HUES6 (cell line): ENCODE measurements around the gene L3MBTL4.
"Not testable (repeated sequence)": the region's sequence is repeated elsewhere in the genome, so short reads cannot be mapped to it uniquely, and the experiment has no call there.

Experiments
- H3K27ac ChIP-seq: 2 replicates; pipeline ENCODE4 v1.7.0; 2013; ENCODE audit warnings: low read depth, mild to moderate bottlenecking, low read length, inconsistent platforms
- H3K27me3 ChIP-seq: 2 replicates; pipeline ENCODE4 v1.6.1; 2013; ENCODE audit warnings: low read length; ENCODE audit not compliant: control insufficient read depth, insufficient read depth
- H3K36me3 ChIP-seq: 2 replicates; pipeline ENCODE4 v1.6.1; 2013; ENCODE audit warnings: low read length; ENCODE audit not compliant: control insufficient read depth, insufficient read depth
- H3K4me1 ChIP-seq: 2 replicates; pipeline ENCODE4 v1.6.1; 2013; ENCODE audit warnings: low read length; ENCODE audit not compliant: control insufficient read depth, insufficient read depth
- H3K4me3 ChIP-seq: 2 replicates; pipeline ENCODE4 v1.5.1; 2013; ENCODE audit warnings: low read depth, low read length
- H3K9ac ChIP-seq: one replicate; pipeline ENCODE4 v1.6.1; 2013; ENCODE audit warnings: mild to moderate bottlenecking, low read length
- H3K9me3 ChIP-seq: 2 replicates; pipeline ENCODE4 v1.6.1; 2013; ENCODE audit warnings: low read depth, low read length; ENCODE audit not compliant: control insufficient read depth, insufficient read depth

L3MBTL4 gene

DNA sequence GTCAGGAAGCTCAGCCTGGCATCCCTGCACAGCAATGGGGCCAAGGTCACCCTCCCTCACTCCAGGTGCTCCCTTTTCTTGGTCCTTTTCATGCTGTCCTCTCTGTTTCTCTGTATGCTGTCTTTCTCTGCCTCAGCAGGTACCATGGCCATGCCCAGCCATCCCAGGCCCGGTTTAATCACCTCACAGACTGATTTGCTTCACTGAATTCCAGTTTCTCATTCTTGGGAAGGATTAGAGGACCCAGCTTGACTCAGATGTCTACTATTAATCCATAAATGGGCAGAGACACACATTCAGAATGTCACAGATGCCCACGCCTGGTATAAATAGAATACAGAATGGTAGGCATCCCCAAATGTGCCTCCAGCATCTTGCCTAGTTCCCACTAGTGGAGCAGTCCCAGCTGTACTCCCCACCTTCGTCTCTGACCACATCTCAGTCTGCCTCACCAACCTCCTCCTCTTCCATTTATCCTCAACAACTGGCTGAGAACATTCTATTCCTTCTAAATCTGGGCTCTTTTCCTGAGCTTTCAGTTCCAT is 14.2 kb upstream of the L3MBTL4 start:
- H3K9me3 ChIP-seq, result no peaks in the 10 kb centered on the region

DNA sequence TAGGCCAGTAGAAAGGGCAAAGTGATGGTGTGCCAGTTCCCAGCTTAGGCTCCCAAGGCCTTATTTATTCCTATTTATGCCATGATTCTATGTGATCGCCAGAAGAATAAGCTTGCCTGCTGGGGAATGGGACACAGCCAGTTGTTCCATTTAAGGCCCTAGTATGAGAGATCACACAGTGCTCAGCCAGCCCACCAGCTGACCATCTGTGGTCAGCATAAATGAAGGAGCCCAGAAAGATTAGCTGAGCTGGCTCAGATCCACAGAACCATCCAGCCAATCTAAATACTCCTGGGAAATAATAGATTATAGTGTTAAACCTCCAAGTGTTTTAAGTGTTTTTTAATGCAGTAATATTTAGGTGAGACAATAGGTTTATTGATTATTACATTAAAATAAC is 12.6 kb upstream of the L3MBTL4 start:
- no peak overlapping the region for H3K27ac ChIP-seq
- H3K27me3 ChIP-seq, result no peaks in the 10 kb centered on the region
- no peak overlapping the region for H3K4me3 ChIP-seq
- H3K9me3 ChIP-seq, result no peaks in the 10 kb centered on the region
- H3K4me1 ChIP-seq, result no peaks in the 10 kb centered on the region
- no peaks in the 10 kb centered on the region for H3K36me3 ChIP-seq
- H3K9ac ChIP-seq, result no peak overlapping the region

More for the DNA sequence above, 14.2 kb upstream of the L3MBTL4 start:
- Histone ChIP-seq H3K27ac (no peak overlapping the region), H3K27me3 (no peaks in the 10 kb centered on the region), H3K4me3 (no peak overlapping the region), H3K9ac (no peak overlapping the region), H3K36me3 (no peaks in the 10 kb centered on the region), H3K4me1 (no peaks in the 10 kb centered on the region)

DNA sequence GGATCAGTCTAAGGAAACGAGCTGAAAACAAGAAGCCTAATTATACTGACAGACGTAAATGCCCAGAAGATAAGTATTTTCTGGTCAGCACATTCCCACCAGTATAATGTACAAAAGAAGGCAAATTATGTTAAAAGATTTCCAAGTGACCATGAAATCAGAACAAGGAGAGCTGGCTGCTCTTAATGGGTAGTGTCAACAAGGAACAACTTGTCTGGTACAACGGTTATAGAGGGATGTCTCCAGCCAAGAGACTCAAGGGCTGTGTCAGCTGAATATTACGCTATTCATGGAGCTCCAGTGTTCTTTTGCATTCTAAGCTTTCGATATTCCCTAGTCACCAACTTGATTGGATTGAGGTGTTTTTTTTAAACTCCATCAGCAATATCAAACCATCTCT is 8.6 kb upstream of the L3MBTL4 start:
- no peak overlapping the region for H3K4me3 ChIP-seq

DNA sequence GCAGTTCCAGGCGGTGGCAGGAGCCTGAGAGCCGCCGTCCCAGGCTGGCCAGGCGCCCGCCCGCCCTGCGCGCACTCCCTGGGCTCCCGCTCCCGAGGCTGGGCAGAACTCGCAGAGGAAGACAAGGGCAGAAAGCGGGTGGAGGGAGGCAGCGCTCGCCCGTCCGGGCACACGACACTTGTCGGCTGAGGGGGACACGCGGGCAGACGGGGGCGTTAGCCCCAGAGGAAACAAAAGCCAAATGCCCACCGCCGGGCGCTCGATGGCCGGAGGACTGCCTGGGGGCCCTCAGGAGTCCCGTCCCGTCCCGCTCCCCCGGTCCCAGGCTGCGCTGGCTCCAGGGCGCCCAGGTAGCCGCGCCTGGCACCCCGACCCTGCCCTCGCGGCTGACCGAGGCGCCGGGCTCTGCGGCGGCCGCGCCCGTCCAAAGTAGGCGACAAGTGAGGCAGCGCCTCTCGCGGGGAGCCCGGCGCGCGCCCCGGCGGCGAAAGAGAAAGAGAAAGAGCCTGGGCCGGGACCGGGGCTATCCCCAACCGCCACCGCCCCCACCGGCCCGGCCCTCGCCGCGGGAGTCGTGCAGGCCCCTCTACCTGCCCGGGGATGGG is 491 bp downstream of the L3MBTL4 start:
- Histone ChIP-seq H3K9me3 (no peaks in the 10 kb centered on the region), H3K27ac (no peak overlapping the region), H3K4me1 (peaks cover 8% of the 10 kb centered on the region), H3K9ac (peak overlapping the region; percentile 62), H3K4me3 (peak overlapping the region; percentile 85), H3K36me3 (no peaks in the 10 kb centered on the region), H3K27me3 (peaks cover 44% of the 10 kb centered on the region)

More for the DNA sequence above, 8.6 kb upstream of the L3MBTL4 start:
- Histone ChIP-seq H3K9ac (no peak overlapping the region), H3K4me1 (no peaks in the 10 kb centered on the region), H3K36me3 (no peaks in the 10 kb centered on the region), H3K27ac (no peak overlapping the region), H3K9me3 (no peaks in the 10 kb centered on the region), H3K27me3 (no peaks in the 10 kb centered on the region)

DNA sequence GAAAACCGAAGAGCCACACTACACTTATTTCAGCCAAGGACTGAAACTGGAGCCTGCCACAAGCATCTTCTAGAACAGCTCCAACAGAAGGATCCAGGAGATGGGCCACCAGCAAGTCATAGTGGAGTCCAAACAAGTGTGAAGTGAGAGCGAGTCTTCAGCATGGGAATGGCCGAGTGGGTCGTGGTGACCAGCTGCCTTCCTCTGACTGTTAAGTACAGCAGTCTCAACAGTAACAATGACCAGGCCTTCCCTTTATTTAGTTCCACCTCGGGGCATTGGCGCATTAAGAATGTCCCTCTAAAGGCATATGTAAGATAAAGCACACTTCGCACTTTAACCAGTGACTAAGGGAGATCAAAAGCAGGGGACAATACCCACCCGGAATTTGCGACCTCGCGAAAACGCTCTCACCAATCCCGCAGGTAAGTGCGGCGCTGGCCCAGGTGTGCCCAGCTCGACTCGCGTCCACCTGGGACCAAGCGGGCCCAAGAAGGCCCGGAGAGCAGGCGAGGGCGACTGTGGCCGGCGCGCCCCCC is 1.1 kb downstream of the L3MBTL4 start:
- peaks cover 44% of the 10 kb centered on the region for H3K27me3 ChIP-seq
- H3K4me3 ChIP-seq, result peak overlapping the region; percentile 85
- H3K9me3 ChIP-seq, result no peaks in the 10 kb centered on the region
- no peak overlapping the region for H3K9ac ChIP-seq
- H3K27ac ChIP-seq, result no peak overlapping the region
- H3K36me3 ChIP-seq, result no peaks in the 10 kb centered on the region
- peaks cover 8% of the 10 kb centered on the region for H3K4me1 ChIP-seq

DNA sequence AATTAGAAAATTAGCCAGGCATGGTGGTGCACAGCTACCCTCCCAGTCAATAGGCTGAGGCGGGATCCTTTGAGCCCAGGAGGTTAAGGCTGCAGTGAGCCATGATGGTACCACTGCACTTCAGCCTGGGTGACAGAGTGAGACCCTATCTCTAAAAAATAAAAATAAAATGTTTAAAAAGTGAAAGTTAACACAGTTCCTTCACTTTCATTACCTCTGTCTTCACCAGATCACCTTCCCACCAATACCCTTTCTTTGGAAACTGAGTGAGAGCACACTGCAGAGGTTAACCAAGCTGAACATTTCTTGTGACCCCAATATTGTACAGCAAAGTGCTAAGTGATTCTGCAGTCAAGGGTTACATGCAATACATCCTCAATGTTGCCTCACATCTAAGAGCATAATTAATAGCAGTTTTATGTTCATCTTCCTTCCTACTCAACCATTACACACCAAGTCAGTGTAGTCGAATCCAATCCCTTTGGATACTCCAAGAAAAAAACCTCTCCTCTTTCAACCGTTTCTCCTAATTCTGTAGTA is 1.7 kb downstream of the L3MBTL4 start:
- Histone ChIP-seq H3K27ac (no peak overlapping the region), H3K9ac (no peak overlapping the region), H3K27me3 (peaks cover 44% of the 10 kb centered on the region), H3K4me3 (no peak overlapping the region), H3K4me1 (peaks cover 8% of the 10 kb centered on the region), H3K9me3 (no peaks in the 10 kb centered on the region), H3K36me3 (no peaks in the 10 kb centered on the region)

DNA sequence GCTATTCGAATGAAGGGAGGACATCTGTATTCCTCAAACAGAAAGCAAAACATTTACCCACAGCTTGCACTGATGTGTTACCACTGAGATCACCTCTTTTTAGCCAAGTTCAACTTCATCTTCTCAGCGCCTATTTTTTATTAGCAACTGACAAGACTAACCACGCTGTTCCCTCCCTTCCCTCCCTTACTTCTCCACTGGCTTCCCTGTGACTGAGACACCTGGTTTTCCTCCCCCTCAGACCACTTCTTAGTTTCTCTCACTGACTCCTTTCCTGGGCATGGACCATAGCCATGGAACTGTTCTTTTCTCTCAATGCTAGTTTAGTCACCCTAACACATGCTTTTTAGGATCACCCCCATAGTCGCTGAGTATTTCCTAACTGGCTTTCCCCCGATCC is 3.3 kb downstream of the L3MBTL4 start:
- Histone ChIP-seq H3K9me3 (no peaks in the 10 kb centered on the region), H3K9ac (no peak overlapping the region), H3K27me3 (peaks cover 44% of the 10 kb centered on the region), H3K27ac (no peak overlapping the region), H3K4me3 (no peak overlapping the region), H3K4me1 (peaks cover 14% of the 10 kb centered on the region), H3K36me3 (no peaks in the 10 kb centered on the region)

DNA sequence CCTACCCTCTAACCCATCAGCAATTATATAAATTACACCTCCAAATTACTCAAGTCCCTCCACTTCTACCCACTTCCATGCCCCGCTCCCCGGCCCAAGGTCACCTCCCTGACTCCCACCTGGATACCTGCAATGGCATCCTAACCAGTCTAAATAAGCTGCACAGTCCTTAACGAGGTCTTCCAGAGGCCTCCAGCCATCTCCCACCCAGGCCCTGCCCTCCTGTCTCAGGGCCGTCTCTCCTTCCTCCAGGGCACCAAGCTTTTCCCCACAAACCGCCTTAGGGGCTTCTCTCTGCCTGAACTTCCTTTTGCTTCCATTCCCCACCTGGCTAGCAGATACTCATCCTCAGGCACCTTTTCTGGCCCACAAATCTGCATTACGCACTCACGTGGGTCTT is 4.8 kb downstream of the L3MBTL4 start:
- Histone ChIP-seq H3K4me3 (no peak overlapping the region), H3K9ac (no peak overlapping the region), H3K9me3 (no peaks in the 10 kb centered on the region), H3K36me3 (no peaks in the 10 kb centered on the region), H3K27ac (no peak overlapping the region), H3K27me3 (peaks cover 30% of the 10 kb centered on the region), H3K4me1 (peaks cover 17% of the 10 kb centered on the region)

DNA sequence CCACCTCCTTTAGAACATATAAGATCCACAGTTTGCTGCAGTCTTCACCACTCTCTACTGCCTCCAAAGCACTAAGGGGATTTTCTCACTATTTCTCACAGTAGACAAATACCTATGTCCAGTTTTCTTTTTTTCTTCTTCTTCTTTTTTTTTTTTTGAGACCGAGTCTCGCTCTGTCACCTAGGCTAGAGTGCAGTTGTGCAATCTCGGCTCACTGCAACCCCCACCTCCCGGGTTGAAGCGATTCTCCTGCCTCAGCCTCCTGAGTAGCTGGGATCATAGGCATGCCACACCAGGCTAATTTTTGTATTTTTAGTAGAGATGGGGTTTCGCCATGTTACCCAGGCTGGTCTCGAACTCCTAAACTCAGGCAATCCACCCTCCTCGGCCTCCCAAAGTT is 6.2 kb downstream of the L3MBTL4 start:
- H3K27ac ChIP-seq, H3K36me3 ChIP-seq, H3K4me3 ChIP-seq, H3K9me3 ChIP-seq, H3K9ac ChIP-seq: not testable (repeated sequence)
- Histone ChIP-seq H3K27me3 (peaks cover 17% of the 10 kb centered on the region), H3K4me1 (peaks cover 13% of the 10 kb centered on the region)

DNA sequence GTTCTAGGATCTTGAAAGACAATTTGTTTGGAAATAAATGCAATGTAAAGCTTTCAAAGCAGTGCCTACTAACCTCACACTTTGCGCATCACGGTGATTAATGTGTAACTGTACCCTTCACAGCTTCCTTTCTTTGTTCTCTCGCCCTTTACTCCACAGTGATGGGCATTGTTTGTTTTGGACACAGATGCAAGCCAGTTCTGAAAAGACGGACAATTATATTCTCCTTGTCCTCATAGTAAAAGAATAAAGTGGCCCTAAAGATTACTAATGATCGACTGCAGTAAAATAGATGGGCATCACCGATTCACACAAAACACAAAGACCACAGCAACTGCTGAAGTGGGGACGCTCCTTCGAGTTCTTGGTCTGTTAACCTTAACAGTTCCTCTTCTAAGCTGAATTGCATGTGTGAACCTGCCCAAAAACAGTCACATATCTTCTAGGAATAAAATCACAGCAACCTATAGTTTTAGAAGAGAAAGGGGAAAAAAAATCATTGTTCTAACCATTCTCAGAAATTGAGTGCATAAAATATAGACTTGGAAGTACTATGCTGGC is 7.7 kb downstream of the L3MBTL4 start:
- Histone ChIP-seq H3K27ac (no peak overlapping the region), H3K36me3 (no peaks in the 10 kb centered on the region), H3K27me3 (peaks cover 2% of the 10 kb centered on the region; the same call in 1 of the 2 replicates), H3K4me3 (no peak overlapping the region), H3K4me1 (peaks cover 9% of the 10 kb centered on the region), H3K9me3 (no peaks in the 10 kb centered on the region), H3K9ac (no peak overlapping the region)
